OCI-LY7 (cell line): ENCODE data around the gene SCN3A. TPM values are rescaled to one million over a fixed set of nuclear protein-coding genes. Genes with fewer than 3 reads are reported as not detected.

ENCODE experiments used
- Bru-seq: library from RNA; stranded (reverse); fragments of 400-500 nt; gene quantifications from one replicate; lab custom pipeline; 2021; lab: Mats Ljungman, UMichigan
- BruChase-seq, 2 experiments: library from RNA; stranded (reverse); fragments of 400-500 nt; gene quantifications; one replicate each; lab custom pipeline; 2021; lab: Mats Ljungman, UMichigan
- BruUV-seq: library from RNA; stranded (reverse); fragments of 400-500 nt; replicated peaks from 2 replicates; lab custom pipeline; 2021; lab: Mats Ljungman, UMichigan
- CTCF ChIA-PET: fragments of 300-600 bp; sonication (Branson Sonifier 250); formaldehyde crosslinking; loops from one replicate; lab custom pipeline; 2022; ENCODE audit warnings: antibody characterized with exemption; ENCODE audit not compliant: unreplicated experiment; lab: Charles Lee
- POLR2A ChIA-PET: fragments of 300-600 bp; sonication (Branson Sonifier 250); formaldehyde crosslinking; loops from one replicate; lab custom pipeline; 2022; ENCODE audit warnings: antibody characterized with exemption; lab: Charles Lee
- DNase-seq: peaks from one replicate; pipeline ENCODE4 v3.0.0-alpha.2; 2015; ENCODE audit warnings: low spot score
- H2AFZ ChIP-seq: fragments of 200-600 bp; sonication (generic), shearing (Covaris generic); 2 replicates; pipeline ENCODE4 v1.6.1; 2014; ENCODE audit warnings: mild to moderate bottlenecking, antibody characterized with exemption, low read length, moderate library complexity
- H3K27ac ChIP-seq: fragments of 200-600 bp; sonication (generic); 2 replicates; pipeline ENCODE4 v1.5.1; 2014; ENCODE audit warnings: mixed run types, low read depth, mild to moderate bottlenecking, moderate library complexity, low read length, inconsistent platforms; ENCODE audit not compliant: poor library complexity, severe bottlenecking
- H3K36me3 ChIP-seq: fragments of 200-600 bp; sonication (generic); 2 replicates; pipeline ENCODE4 v1.6.1; 2014; ENCODE audit warnings: mild to moderate bottlenecking, antibody characterized with exemption, low read length, moderate library complexity, mixed read lengths; ENCODE audit not compliant: insufficient read depth
- H3K4me1 ChIP-seq: fragments of 200-600 bp; sonication (generic); 2 replicates; pipeline ENCODE4 v1.5.1; 2014; ENCODE audit warnings: mild to moderate bottlenecking, low read length; ENCODE audit not compliant: insufficient read depth, poor library complexity, severe bottlenecking
- H3K4me2 ChIP-seq: fragments of 200-600 bp; sonication (generic); 2 replicates; pipeline ENCODE4 v1.6.1; 2014; ENCODE audit warnings: mild to moderate bottlenecking, low read length
- H3K4me3 ChIP-seq: fragments of 200-600 bp; sonication (generic); 2 replicates; pipeline ENCODE4 v1.5.1; 2014; ENCODE audit warnings: mild to moderate bottlenecking, low read depth, low read length; ENCODE audit not compliant: poor library complexity, severe bottlenecking
- H3K79me2 ChIP-seq: fragments of 200-600 bp; sonication (generic); 2 replicates; pipeline ENCODE4 v1.6.1; 2016; ENCODE audit warnings: low read depth, mild to moderate bottlenecking, low read length, moderate library complexity, mixed read lengths; ENCODE audit not compliant: insufficient read depth
- H3K9me2 ChIP-seq: fragments of 200-600 bp; sonication (generic); 2 replicates; pipeline ENCODE4 v1.6.1; 2016; ENCODE audit warnings: mild to moderate bottlenecking, low read length, mixed read lengths; ENCODE audit not compliant: insufficient read depth
- H3K9me3 ChIP-seq: fragments of 200-600 bp; sonication (generic); 2 replicates; pipeline ENCODE4 v1.6.1; 2014; ENCODE audit warnings: mild to moderate bottlenecking, mixed run types, low read length, mixed read lengths
- H4K20me1 ChIP-seq: fragments of 200-600 bp; sonication (generic); 2 replicates; pipeline ENCODE4 v1.6.1; 2014; ENCODE audit warnings: mild to moderate bottlenecking, antibody characterized with exemption, low read length, moderate library complexity, mixed read lengths; ENCODE audit not compliant: insufficient read depth
- EZH2phosphoT487 ChIP-seq: fragments of 200-600 bp; sonication (generic); IDR thresholded peaks from 2 replicates; pipeline ENCODE4 v1.6.1; 2018; ENCODE audit warnings: low read depth, borderline replicate concordance, mild to moderate bottlenecking, mixed run types, antibody characterized with exemption, low read length, moderate library complexity, mixed read lengths
- intact Hi-C: fragments of 100-400 bp; cut with micrococcal nuclease; formaldehyde crosslinking; loops from one replicate; pipeline ENCODE4 v1.10.0; 2022; ENCODE audit not compliant: unreplicated experiment
- long read RNA-seq: library from polyadenylated mRNA; stranded (forward); transcript quantifications from one replicate; pipeline ENCODE4 v2.0.0, GENCODE V29; 2022
- total RNA-seq, 2 experiments: library from RNA; depleted of rRNA in 1 of 2; stranded (reverse); fragments of >200 nt in 1 of 2; shearing (Covaris generic) in 1 of 2; gene quantifications; 2 replicates each; pipeline ENCODE4 v1.2.3, GENCODE V29; 2014 to 2022
- TF ChIP-seq, protein P1 (sequence below): fragments of 200-600 bp; sonication (generic); conservative IDR thresholded peaks from 2 replicates; pipeline ENCODE4 v1.5.1; 2014; ENCODE audit warnings: mild to moderate bottlenecking, antibody characterized with exemption, low read length, moderate library complexity, mixed read lengths

The SCN3A gene
- 7.1 and 7.3 TPM in 2 replicates for total RNA-seq (2014; rRNA removed; shearing (Covaris generic))
- total RNA-seq (2022) = 8.0 and 9.5 TPM in 2 replicates
- percentile 53 among the genes with signal in this experiment for Bru-seq, nascent RNA
- BruChase-seq, experiment 1, labeled RNA remaining after a 6-hour chase = percentile 49 among the genes with signal in this experiment
- percentile 51 among the genes with signal in this experiment for BruChase-seq, experiment 2, labeled RNA remaining after a 2-hour chase
- long read RNA-seq, partial matches to known transcripts = 1 of 19 reads
- long read RNA-seq, other reads (novel, unspliced or antisense) = 18 of 19 reads

DNA sequence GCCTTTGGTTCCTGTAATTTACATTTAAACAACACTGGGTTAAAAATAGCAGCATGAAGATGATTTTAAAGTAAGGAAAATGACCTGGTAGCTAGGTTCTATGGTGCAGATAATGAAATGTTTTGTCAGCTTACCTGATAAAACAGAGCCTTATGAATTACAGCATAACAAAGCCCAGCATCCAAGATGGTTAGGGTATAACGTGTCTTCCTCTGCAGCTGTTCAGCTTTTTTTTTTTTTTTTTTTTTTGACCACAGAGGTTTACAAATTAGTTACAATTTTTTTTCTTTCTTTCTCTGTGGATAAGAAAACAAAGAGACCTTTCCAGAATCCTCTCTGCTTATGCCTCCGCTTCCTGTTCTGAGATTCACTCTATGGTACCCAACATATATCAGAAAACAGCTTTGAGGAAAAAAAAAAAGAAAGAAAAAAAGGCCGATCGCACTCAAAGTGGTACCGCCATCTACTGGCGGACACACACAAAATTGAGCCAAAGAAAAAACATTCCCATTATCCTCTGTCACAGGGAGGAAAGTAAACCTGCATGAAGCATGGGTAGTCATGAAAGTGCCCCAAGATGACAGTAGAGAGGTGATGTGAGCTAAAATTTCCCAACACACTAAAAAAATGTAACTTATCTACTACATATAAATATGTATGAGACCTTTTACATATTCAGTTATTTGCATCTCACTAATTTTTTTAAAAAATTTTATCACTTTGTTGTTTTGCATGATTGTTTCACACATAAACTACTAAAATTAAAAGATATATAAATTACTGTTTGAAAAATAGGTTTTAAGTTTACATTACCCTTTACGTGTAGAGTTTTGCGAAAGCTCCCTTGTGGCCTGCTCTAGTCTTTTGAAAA lies at the start of gene SCN3A:
Gene SCN3A (minus strand): TSS at position 362 of the 871 bp plus-strand sequence. CDS start 27,656 bp downstream, outside the sequence.
- Histone ChIP-seq H3K36me3 (no peaks in the 10 kb centered on the region), H3K79me2 (peaks cover 22% of the 10 kb centered on the region; the same call in 1 of the 2 replicates), H2AFZ (peak within 1 kb of the TSS; percentile 88), H3K27ac (peak within 1 kb of the TSS; percentile 63), H3K4me1 (peaks cover 28% of the 10 kb centered on the region), H3K9me3 (no peaks in the 10 kb centered on the region), H3K4me3 (peak within 1 kb of the TSS; percentile 68), H3K4me2 (peak within 1 kb of the TSS; percentile 70), H3K9me2 (no peaks in the 10 kb centered on the region), H4K20me1 (no peaks in the 10 kb centered on the region)
- TF ChIP-seq EZH2phosphoT487 = no peak
- TF ChIP-seq, protein P1, sequence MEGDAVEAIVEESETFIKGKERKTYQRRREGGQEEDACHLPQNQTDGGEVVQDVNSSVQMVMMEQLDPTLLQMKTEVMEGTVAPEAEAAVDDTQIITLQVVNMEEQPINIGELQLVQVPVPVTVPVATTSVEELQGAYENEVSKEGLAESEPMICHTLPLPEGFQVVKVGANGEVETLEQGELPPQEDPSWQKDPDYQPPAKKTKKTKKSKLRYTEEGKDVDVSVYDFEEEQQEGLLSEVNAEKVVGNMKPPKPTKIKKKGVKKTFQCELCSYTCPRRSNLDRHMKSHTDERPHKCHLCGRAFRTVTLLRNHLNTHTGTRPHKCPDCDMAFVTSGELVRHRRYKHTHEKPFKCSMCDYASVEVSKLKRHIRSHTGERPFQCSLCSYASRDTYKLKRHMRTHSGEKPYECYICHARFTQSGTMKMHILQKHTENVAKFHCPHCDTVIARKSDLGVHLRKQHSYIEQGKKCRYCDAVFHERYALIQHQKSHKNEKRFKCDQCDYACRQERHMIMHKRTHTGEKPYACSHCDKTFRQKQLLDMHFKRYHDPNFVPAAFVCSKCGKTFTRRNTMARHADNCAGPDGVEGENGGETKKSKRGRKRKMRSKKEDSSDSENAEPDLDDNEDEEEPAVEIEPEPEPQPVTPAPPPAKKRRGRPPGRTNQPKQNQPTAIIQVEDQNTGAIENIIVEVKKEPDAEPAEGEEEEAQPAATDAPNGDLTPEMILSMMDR = peak; percentile 97
- ChIA-PET POLR2A (interaction anchor here (0.6 to 2.8 kb wide), 19 partner anchors 9 to 634 kb away, joined by 3 to 14 read pairs (median 3); no protein-coding TSS in a partner anchor), CTCF (interaction anchor here (0.8 to 1.6 kb wide), 4 partner anchors 9 to 189 kb away, joined by 3 to 6 read pairs (median 5); no protein-coding TSS in a partner anchor)
- intact Hi-C loops = loop anchor here (1.0 to 5.0 kb wide), 8 partner anchors 13 to 613 kb away; partner anchors contain the start of gene COBLL1
- DNase-seq = peak; percentile 77
- no TSS peak for BruUV-seq

GRCh38 chr2:165253178-165253577 lies 49.3 kb upstream of the SCN3A start:
- H3K9me2 ChIP-seq = no peaks in the 10 kb centered on the region
- H3K4me2 ChIP-seq = no peak overlapping the region
- H3K4me1 ChIP-seq = no peaks in the 10 kb centered on the region
- intact Hi-C loops = no loop called here
- no peak for DNase-seq
- H3K79me2 ChIP-seq = no peaks in the 10 kb centered on the region
- no peaks in the 10 kb centered on the region for H4K20me1 ChIP-seq
- no peak overlapping the region for H3K27ac ChIP-seq
- ChIA-PET POLR2A (no interaction called here), CTCF (no interaction called here)
- no peaks in the 10 kb centered on the region for H3K9me3 ChIP-seq
- no peak overlapping the region for H3K4me3 ChIP-seq
- TF ChIP-seq EZH2phosphoT487 = no peak
- TF ChIP-seq, protein P1 = no peak
- no peak overlapping the region for H2AFZ ChIP-seq
- H3K36me3 ChIP-seq = no peaks in the 10 kb centered on the region
- BruUV-seq = no TSS peak
